ENCODE measurements around the gene SORCS2. TPM values are rescaled to one million over a fixed set of nuclear protein-coding genes. Genes with fewer than 3 reads are reported as not detected.

SORCS2 gene
- total RNA-seq, 5 donors from 2014 or later (not counting 1 experiment from before 2014, with no cell fraction given), result 0.22 TPM; not detected in 4

GRCh38 chr4:7767526-7767925, 575.2 kb downstream of the SORCS2 start:
- Mint-ChIP-seq H3K27me3 (no peaks in the 10 kb centered on the region), H3K9me3 (no peaks in the 10 kb centered on the region), H3K4me3 (no peak overlapping the region), H3K36me3 (peaks cover 40% of the 10 kb centered on the region), H3K4me1 (peaks cover 20 to 27% (median 22%) of the 10 kb centered on the region in 3 donors), H3K27ac (no peak overlapping the region)
- Histone ChIP-seq H3K27ac (ENCODE audit: low read length) (no peak overlapping the region), H3K4me3 (ENCODE audit: control insufficient read depth in 1 of 2, extremely low read depth in 1 of 2, low read length in 1 of 2) (no peak overlapping the region), H3K27me3 (replicated peaks in 1 of 2; ENCODE audit: control insufficient read depth in 2 of 2, extremely low read depth in 1 of 2, insufficient read depth in 2 of 2, low read length in 1 of 2) (no peaks in the 10 kb centered on the region), H3K36me3 (ENCODE audit: control insufficient read depth in 2 of 2, extremely low read depth in 1 of 2, insufficient read depth in 1 of 2, low read length in 1 of 2) (peaks cover 0 to 27% of the 10 kb centered on the region in 2 donors), H3K4me1 (ENCODE audit: control insufficient read depth in 1 of 2, extremely low read depth in 1 of 2, insufficient read depth in 2 of 2, low read length in 2 of 2) (peaks cover 7 to 20% of the 10 kb centered on the region in 2 experiments), H3K9me3 (no peaks in the 10 kb centered on the region)
- POLR2A ChIA-PET, result interaction anchor here in 1 of 2 donors (0.6 kb wide), 1 partner anchor 929 kb away, joined by 6 read pairs; no protein-coding TSS in a partner anchor
- WGBS (ENCODE audit: insufficient coverage), result no CpG with 5 or more reads among the region's 9 CpGs
- ATAC-seq (replicated peaks in 1 of 4) (no peak), DNase-seq (no peak)
- CTCF ChIA-PET, result interaction anchor here in 1 of 2 donors (1.8 kb wide), 1 partner anchor 35 kb away, joined by 8 read pairs; no protein-coding TSS in a partner anchor

- ATAC-seq (replicated peaks in 1 of 4) (no peak), DNase-seq (no peak)
- Mint-ChIP-seq H3K9me3 (no peaks in the 10 kb centered on the region), H3K27me3 (no peaks in the 10 kb centered on the region), H3K27ac (no peak overlapping the region), H3K4me3 (no peak overlapping the region), H3K4me1 (peaks cover 20 to 30% (median 22%) of the 10 kb centered on the region in 3 donors), H3K36me3 (peaks cover 43% of the 10 kb centered on the region)
- no peak overlapping the region for H3K4me3 ChIP-seq (ENCODE audit: control insufficient read depth in 1 of 2, extremely low read depth in 1 of 2, low read length in 1 of 2)
- no peak overlapping the region for H3K27ac ChIP-seq (ENCODE audit: low read length)
- no peaks in the 10 kb centered on the region for H3K9me3 ChIP-seq
- WGBS (ENCODE audit: insufficient coverage), result 83% methylated on average over 5 of the region's 13 CpGs
- POLR2A ChIA-PET, result interaction anchor here in 1 of 2 donors (0.6 kb wide), 1 partner anchor 929 kb away, joined by 6 read pairs; no protein-coding TSS in a partner anchor
- H3K36me3 ChIP-seq (ENCODE audit: control insufficient read depth in 2 of 2, extremely low read depth in 1 of 2, insufficient read depth in 1 of 2, low read length in 1 of 2), result peaks cover 0 to 26% of the 10 kb centered on the region in 2 donors
- H3K4me1 ChIP-seq (ENCODE audit: control insufficient read depth in 1 of 2, extremely low read depth in 1 of 2, insufficient read depth in 2 of 2, low read length in 2 of 2), result peaks cover 7 to 19% of the 10 kb centered on the region in 2 experiments
- CTCF ChIA-PET, result interaction anchor here in 1 of 2 donors (1.8 kb wide), 1 partner anchor 34 kb away, joined by 8 read pairs; no protein-coding TSS in a partner anchor
- H3K27me3 ChIP-seq (replicated peaks in 1 of 2; ENCODE audit: control insufficient read depth in 2 of 2, extremely low read depth in 1 of 2, insufficient read depth in 2 of 2, low read length in 1 of 2), result no peaks in the 10 kb centered on the region
Measured at GRCh38 chr4:7767966-7768365, 575.6 kb downstream of the SORCS2 start.

- 77% methylated on average over 16 of the region's 16 CpGs for WGBS (ENCODE audit: insufficient coverage)
- no peaks in the 10 kb centered on the region for H3K27me3 ChIP-seq (replicated peaks in 1 of 2; ENCODE audit: control insufficient read depth in 2 of 2, extremely low read depth in 1 of 2, insufficient read depth in 2 of 2, low read length in 1 of 2)
- H3K4me1 Mint-ChIP-seq, result peaks cover 20 to 34% (median 24%) of the 10 kb centered on the region in 3 donors
- no peaks in the 10 kb centered on the region for H3K9me3 ChIP-seq
- H3K4me3 Mint-ChIP-seq, result no peak overlapping the region
- H3K9me3 Mint-ChIP-seq, result no peaks in the 10 kb centered on the region
- no peaks in the 10 kb centered on the region for H3K27me3 Mint-ChIP-seq
- ChIA-PET POLR2A (no interaction called here), CTCF (interaction anchor here in 1 of 2 donors (1.8 kb wide), 1 partner anchor 34 kb away, joined by 8 read pairs; no protein-coding TSS in a partner anchor)
- H3K4me3 ChIP-seq (ENCODE audit: control insufficient read depth in 1 of 2, extremely low read depth in 1 of 2, low read length in 1 of 2), result no peak overlapping the region
- no peak for DNase-seq
- H3K36me3 ChIP-seq (ENCODE audit: control insufficient read depth in 2 of 2, extremely low read depth in 1 of 2, insufficient read depth in 1 of 2, low read length in 1 of 2), result peaks cover 0 to 32% of the 10 kb centered on the region in 2 donors
- H3K4me1 ChIP-seq (ENCODE audit: control insufficient read depth in 1 of 2, extremely low read depth in 1 of 2, insufficient read depth in 2 of 2, low read length in 2 of 2), result peaks cover 7 to 19% of the 10 kb centered on the region in 2 experiments
- H3K36me3 Mint-ChIP-seq, result peaks cover 51% of the 10 kb centered on the region
- H3K27ac ChIP-seq (ENCODE audit: low read length), result no peak overlapping the region
- ATAC-seq (replicated peaks in 1 of 4), result no peak
- no peak overlapping the region for H3K27ac Mint-ChIP-seq
Measured at GRCh38 chr4:7768736-7769135, 576.4 kb downstream of the SORCS2 start.

GRCh38 chr4:7769396-7770223, 577.3 kb downstream of the SORCS2 start:
- ChIA-PET CTCF (interaction anchor here in 1 of 2 donors (1.4 kb wide), 1 partner anchor 32 kb away, joined by 3 read pairs; no protein-coding TSS in a partner anchor), POLR2A (no interaction called here)
- Mint-ChIP-seq H3K9me3 (no peaks in the 10 kb centered on the region), H3K27me3 (no peaks in the 10 kb centered on the region), H3K27ac (no peak overlapping the region), H3K4me3 (peak overlapping the region in 1 of 3 donors; percentile 44), H3K36me3 (peaks cover 58% of the 10 kb centered on the region), H3K4me1 (peaks cover 20 to 35% (median 24%) of the 10 kb centered on the region in 3 donors)
- H3K27me3 ChIP-seq (replicated peaks in 1 of 2; ENCODE audit: control insufficient read depth in 2 of 2, extremely low read depth in 1 of 2, insufficient read depth in 2 of 2, low read length in 1 of 2), result no peaks in the 10 kb centered on the region
- no peak overlapping the region for H3K27ac ChIP-seq (ENCODE audit: low read length)
- ATAC-seq (replicated peaks in 1 of 4), result no peak
- peaks cover 7 to 19% of the 10 kb centered on the region in 2 experiments for H3K4me1 ChIP-seq (ENCODE audit: control insufficient read depth in 1 of 2, extremely low read depth in 1 of 2, insufficient read depth in 2 of 2, low read length in 2 of 2)
- no peaks in the 10 kb centered on the region for H3K9me3 ChIP-seq
- H3K36me3 ChIP-seq (ENCODE audit: control insufficient read depth in 2 of 2, extremely low read depth in 1 of 2, insufficient read depth in 1 of 2, low read length in 1 of 2), result peaks cover 0 to 39% of the 10 kb centered on the region in 2 donors
- H3K4me3 ChIP-seq (ENCODE audit: control insufficient read depth in 1 of 2, extremely low read depth in 1 of 2, low read length in 1 of 2), result no peak overlapping the region
- 77% methylated on average over 15 of the region's 20 CpGs for WGBS (ENCODE audit: insufficient coverage)
- DNase-seq, result no peak

GRCh38 chr4:7770224-7771050, 578.1 kb downstream of the SORCS2 start:
- H3K9me3 ChIP-seq, result no peaks in the 10 kb centered on the region
- no peaks in the 10 kb centered on the region for H3K27me3 ChIP-seq (replicated peaks in 1 of 2; ENCODE audit: control insufficient read depth in 2 of 2, extremely low read depth in 1 of 2, insufficient read depth in 2 of 2, low read length in 1 of 2)
- Mint-ChIP-seq H3K4me1 (peaks cover 20 to 35% (median 24%) of the 10 kb centered on the region in 3 donors), H3K27ac (peak overlapping the region; percentile 71 to 86), H3K4me3 (peak overlapping the region in 1 of 3 donors; percentile 44), H3K9me3 (no peaks in the 10 kb centered on the region), H3K27me3 (no peaks in the 10 kb centered on the region), H3K36me3 (peaks cover 56% of the 10 kb centered on the region)
- ChIA-PET POLR2A (no interaction called here), CTCF (interaction anchor here in 1 of 2 donors (1.4 kb wide), 1 partner anchor 31 kb away, joined by 3 read pairs; no protein-coding TSS in a partner anchor)
- 71% methylated on average over 8 of the region's 13 CpGs for WGBS (ENCODE audit: insufficient coverage)
- peak in 1 of 4 experiments; percentile 13 for ATAC-seq (replicated peaks in 1 of 4)
- H3K27ac ChIP-seq (ENCODE audit: low read length), result no peak overlapping the region
- H3K4me3 ChIP-seq (ENCODE audit: control insufficient read depth in 1 of 2, extremely low read depth in 1 of 2, low read length in 1 of 2), result peak overlapping the region in 1 of 2 donors; percentile 36
- DNase-seq, result peak in 1 of 35 experiments; percentile 31
- H3K4me1 ChIP-seq (ENCODE audit: control insufficient read depth in 1 of 2, extremely low read depth in 1 of 2, insufficient read depth in 2 of 2, low read length in 2 of 2), result peaks cover 7 to 19% of the 10 kb centered on the region in 2 experiments
- peaks cover 0 to 40% of the 10 kb centered on the region in 2 donors for H3K36me3 ChIP-seq (ENCODE audit: control insufficient read depth in 2 of 2, extremely low read depth in 1 of 2, insufficient read depth in 1 of 2, low read length in 1 of 2)
